NCI-H1092 (cell line): ENCODE measurements around the gene NCKAP5.
"Not testable (repeated sequence)": the region's sequence is repeated elsewhere in the genome, so short reads cannot be mapped to it uniquely, and the experiment has no call there.

ENCODE experiments used
- DNase-seq: peaks from one replicate; lab custom pipeline; 2025; lab: John Stamatoyannopoulos, UW

Gene NCKAP5

DNA sequence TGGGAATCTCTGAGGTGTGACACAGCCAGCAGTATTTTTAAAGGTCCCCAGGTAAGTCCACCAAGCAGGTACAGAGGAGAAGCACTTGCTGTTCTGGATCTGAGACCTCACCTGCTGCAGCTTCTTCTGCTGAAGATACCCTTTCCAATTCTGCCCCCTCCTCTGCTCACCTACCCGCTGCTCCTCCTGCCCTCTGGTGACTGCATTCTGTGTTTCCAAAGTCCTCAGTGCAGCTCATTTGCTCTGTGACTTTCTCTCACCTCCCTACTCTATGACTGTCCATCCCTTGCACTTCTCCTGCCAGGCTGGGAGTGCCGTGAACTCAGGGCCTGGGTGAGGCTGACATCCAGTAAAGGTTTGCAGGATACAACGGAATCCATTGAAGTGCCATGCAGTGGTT lies 693.1 kb downstream of the NCKAP5 start:
- DNase-seq, result no peak

DNA sequence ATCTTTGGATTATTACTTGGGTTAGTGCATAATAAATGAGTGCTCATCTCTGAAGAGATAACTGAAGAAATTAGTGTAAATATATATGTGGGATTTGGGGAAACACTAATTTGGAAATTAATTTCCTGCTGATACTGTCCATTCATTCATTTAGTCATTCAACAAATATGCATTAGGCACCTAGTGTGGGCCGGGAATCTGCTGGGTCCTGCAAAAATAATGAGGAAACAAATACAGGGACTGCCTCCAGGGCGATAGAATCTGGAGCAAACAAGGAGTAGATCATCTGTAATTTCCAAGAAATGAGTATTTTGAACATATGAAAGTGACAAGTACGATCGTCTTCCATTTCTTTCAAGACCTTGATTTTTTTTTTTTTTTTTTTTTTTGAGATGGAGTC lies 694.5 kb downstream of the NCKAP5 start:
- no peak for DNase-seq

DNA sequence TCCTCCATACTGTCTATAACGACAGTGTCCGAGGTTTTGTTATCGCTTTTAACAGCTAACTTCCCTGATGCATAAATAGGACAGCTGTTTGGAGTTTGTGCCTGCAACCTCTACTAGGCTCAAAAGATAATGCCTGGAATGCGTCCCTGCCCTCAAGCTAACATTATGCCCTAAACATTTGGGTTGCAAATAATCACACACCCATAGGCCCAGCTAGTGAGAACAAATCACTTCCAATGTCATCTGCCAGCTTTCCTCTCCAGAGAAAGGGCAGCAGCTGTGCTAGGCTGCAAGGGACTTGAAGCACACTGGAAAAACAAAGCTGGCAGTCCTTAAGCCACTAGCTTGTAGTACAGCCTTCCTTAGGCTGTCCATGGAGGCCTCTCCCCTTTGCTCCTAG lies 696.4 kb downstream of the NCKAP5 start:
- no peak for DNase-seq

DNA sequence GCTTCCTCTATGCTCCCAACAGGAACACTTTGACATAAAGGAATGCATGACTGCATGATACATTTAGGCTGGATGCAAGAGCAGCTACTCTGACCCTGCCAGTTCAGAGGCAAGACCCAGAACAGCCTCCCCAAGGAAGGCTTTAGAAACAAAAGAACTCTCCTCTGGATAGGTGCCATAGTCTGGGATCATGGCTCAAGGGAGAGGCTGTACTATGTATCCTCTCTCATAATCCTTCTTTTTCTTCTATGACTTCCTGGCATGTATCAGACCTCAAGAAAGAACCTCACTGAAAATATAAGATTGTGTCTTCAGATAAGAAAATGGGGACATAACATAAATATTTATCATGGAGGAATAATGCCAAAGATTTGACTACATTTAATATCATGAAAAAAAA lies 704.3 kb downstream of the NCKAP5 start:
- DNase-seq, result no peak

DNA sequence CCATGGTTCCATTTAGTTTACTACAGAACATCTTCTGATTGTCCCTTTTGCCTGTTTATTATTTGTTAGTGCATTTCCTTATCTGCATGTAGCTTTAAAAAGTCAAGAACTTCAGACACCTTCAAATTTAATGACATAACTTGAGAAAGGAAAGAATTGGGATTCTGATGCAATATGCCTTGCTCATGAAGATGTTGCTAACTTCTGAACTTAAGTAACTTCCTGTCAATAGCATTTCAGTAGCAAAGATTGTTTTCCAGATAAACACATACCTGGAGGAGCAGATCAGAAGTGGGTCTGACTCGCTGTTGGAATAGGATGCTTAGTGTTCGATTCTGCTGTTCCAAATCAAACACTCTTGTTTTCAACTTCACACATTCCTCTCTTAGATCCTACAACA lies 708.0 kb downstream of the NCKAP5 start:
- no peak for DNase-seq

DNA sequence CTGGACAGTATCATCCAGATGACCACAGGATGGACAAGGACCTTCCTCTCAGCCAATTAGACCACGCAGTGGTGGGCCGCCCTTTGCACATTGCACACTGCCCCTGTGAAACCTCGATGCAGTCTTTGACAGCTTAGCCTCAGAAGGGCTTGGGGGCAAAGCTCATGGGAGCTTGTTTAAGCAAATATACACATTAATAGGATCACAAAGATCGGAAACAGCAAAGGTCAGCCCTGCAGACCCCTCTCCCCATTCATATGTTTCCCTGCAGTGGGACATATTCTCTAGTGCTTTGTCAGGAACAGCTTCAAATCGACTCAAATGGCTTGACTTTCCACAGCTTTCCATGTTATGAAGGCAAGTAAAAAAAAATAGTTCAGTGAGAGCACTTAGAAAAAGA lies 708.7 kb downstream of the NCKAP5 start:
- DNase-seq, result no peak

DNA sequence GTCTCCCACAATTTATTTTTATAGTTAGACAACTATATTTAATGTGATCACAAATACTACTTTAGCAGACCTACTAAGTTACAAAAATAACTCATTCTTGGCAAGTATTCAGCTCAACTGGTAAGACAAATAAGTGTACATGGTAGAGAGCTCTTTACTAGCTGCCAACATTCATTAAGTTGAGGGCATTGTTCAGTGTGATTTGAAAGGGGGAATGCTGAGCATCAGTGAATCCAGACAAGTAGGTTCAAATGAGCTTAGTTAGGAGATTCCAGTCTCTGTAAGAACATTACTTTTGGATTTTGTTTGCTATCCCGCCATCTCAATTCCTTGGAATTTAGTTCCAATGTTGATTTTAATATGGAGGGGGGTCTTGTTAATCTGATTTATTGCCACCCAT lies 710.9 kb downstream of the NCKAP5 start:
- no peak for DNase-seq

DNA sequence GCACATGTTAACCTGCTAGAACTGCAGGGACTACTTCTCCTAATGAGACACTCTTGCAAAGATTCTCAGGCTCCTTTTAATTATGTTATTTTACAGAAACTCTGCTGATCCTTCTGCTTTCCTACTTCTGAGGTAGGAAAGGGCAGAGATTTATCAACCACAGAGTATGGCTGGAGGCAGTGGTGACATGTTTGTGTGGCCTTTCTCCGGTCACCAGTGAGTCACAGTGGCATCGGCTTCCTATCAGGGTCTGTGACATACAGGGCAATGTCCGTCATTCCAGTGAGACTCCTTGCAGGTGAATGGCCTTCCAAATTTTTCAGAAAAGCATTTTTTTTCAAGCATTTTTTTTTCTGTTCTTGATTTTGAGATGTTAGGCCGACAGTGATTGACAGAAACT lies 717.6 kb downstream of the NCKAP5 start:
- no peak for DNase-seq

DNA sequence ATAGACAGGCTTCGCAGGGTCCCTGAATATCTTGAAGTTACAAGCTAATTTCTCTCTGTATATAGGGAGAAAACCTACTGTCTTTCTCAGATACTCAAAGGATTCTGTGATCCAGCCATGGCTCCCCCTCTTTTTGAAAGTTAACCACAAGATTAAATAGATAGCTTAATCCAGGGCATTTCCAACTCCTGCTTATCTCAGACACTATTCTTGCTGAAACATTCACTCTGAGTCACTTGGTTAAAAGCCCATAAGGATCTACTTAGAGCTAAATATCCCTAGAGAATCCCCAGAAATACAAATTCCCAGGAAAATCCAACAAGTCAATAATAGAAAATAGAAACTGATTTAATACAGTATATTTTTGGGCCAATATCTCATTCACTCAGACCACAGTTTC lies 719.1 kb downstream of the NCKAP5 start:
- no peak for DNase-seq

DNA sequence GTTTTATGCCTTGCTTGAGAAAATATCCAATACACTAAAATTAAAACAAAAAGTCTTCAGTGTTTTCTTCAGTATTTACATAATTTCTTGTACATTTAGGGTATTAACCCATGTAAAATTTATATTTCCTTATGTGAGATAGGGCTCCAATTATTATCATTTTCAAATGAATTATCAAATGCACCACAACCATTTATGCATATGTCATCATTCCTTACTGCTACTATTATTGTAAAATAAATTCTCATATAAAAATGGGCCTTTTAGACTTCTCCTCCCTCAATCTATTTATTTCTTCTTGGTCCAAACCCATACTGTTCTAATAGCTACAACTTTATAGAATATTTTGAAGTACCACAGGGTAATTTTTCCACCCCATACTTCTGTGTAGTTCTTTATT lies 722.9 kb downstream of the NCKAP5 start:
- DNase-seq, result no peak

DNA sequence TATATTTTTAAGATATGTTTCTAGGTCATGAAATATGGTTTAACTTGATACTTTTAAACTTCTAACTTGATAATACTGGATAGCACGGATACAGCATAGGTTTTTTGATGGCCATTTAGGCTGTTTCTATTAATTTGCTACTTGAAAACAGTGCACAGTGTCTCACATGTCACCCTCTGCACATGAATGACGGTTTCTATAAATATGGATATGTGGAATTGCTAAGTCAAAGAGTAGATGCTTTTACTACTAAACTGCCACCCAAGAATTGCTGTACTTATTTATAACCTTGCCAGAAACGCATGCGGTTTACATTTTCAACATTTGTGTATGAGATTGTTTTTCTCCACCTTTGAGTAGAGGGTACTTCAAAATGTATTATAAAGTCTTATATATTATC lies 723.7 kb downstream of the NCKAP5 start:
- DNase-seq, result no peak

DNA sequence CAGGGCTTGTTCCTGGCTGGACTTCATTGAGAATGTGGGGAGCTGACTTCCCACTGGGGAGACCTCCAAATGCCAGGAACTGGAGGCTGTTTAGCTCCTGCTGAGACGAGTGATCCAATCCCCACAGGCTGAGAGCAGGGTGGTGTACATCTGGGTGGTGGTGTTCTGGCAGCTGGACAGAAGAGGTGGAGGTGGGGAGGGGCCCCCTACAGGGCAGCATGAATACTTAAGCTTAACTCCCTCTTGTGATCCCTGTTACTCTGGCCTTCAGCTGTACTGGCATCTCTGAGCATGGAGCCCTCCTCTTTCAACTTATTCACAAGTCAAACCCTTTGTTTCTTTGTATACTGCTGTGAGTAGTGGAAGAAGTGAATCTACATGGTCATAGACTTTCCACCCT lies 730.5 kb downstream of the NCKAP5 start:
- no peak for DNase-seq

DNA sequence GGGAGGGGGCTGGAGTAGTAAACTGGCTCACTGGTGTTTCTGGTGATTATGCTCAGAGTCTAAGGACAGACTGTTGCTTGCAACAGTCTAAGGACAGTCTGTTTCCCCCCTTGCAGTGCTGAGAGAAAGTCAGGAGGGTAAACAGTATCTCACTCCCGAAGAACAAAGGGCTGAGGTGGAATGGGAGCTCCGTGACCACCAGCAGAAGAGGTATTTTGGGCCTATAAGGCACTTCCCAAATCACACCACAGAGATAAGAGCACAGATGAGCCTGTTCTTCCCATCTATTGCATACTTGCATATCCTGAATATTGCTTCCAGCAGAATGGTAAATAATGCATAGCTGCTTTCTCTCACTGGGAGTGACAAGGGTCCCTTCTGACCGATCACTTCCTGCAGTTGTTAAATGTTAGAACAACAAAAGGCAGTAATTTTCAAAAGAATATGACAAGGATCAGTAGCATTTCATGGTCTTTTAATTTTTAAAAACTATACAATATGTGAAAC lies 737.9 kb downstream of the NCKAP5 start:
- DNase-seq, result no peak

DNA sequence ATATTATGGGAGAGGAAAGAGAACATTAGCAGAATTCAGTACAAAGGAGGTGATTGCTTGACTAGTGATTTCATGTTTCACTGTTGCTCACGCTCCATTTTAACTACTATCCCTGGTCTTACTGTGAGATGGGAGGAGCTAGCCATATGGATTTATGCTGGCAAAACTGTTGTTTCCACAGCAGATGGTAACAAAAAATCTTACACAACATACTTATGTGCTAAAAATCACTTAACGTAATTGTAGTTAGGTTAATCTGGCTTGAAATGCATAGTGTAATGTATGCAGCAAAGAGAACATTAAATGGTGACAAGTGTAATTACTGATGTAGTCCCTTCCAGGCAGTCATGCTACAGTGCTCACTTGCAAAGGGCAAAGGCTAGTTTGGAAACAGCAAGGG lies 742.7 kb downstream of the NCKAP5 start:
- no peak for DNase-seq

DNA sequence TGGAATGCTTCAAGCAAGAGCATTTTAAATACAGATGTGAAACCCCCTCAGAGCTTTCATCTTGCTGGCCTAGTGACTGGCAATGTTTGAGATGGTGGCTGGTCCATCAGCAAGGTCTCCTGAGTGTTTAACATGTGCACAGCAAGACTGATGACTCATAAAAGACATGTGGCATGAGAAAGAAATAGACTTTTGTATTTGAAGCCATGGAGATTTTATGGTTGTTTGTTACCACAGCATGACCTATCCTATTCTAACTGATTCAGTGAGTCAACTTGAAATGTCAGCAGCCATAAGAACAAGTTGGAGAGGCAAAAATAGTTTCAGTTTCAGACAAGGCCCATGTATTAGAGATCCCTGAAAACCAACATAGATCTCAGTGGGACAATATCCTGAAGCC lies 743.5 kb downstream of the NCKAP5 start:
- no peak for DNase-seq

DNA sequence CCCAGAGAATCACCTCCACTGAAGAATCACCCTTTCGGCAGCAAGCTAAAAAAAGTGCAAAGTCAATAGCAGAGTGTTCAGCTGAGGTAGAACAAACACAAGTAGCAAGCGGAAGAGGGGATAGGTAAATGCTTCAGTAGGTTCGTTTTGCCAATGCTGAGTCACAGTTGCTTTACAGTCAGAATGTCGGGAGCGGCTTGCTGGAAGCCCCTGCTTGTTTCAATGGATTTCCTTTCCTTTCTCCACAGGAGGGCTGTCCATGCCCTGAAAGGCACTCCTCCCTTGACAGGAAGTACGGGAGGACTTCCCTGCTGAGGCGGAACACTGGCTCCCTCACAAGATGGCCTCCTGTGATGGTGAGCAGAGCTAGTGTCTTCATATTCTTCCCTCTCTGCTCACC lies 752.0 kb downstream of the NCKAP5 start:
- DNase-seq, result no peak

DNA sequence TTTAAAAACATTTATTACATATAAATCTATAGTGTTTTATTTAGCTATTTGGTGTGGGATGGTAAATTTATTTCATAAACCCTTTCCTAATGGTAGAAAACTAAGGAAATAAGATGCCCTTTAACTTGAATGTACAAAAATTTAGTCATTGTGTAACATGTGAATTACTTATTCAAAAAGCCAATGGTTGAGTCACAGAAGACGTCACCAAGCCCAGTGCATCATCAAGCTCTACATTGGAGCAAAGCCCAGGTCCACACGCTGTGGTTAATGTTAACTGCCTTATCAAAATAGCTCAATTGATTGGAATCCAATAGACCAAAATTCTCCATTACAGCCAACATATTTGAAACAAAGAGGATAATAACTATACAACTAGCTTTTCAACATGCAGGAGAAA lies 752.7 kb downstream of the NCKAP5 start:
- DNase-seq, result no peak

DNA sequence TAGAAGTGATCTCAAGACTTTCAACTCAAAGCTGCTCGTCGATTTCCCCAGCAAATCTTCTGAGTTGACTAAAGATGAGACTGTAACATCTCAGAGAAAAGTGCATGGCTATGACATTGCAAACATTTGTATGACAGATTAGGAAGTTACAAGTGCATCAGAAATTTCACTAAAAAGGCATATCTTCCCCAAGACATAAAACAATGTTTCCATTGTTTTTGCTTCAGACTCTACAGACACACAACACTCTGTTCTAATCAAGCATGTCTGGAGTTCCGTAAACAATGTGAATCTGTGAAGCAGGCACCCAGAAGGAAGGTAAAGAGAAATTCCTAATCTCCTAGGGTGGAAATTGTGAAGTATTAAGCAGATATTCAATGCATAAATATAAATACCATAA lies 753.6 kb downstream of the NCKAP5 start:
- no peak for DNase-seq

DNA sequence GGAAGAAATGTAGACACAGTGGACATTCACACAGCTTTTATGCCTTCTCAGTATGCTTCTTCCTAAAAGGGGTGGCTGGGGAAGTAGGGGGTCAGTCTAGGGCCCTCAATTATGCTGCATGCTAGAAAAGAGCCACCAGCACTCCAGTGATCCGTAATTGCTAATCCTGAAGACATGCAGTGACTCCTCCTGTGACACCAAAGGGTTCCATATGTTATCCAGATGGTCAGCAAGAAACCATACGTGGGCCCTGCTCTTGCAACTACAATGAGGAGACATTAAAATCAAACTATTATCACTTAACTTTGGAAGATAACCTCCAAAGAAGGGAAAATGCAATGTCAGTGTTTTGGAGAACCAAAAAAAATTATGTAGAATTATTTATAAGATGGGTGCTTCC lies 754.8 kb downstream of the NCKAP5 start:
- no peak for DNase-seq

DNA sequence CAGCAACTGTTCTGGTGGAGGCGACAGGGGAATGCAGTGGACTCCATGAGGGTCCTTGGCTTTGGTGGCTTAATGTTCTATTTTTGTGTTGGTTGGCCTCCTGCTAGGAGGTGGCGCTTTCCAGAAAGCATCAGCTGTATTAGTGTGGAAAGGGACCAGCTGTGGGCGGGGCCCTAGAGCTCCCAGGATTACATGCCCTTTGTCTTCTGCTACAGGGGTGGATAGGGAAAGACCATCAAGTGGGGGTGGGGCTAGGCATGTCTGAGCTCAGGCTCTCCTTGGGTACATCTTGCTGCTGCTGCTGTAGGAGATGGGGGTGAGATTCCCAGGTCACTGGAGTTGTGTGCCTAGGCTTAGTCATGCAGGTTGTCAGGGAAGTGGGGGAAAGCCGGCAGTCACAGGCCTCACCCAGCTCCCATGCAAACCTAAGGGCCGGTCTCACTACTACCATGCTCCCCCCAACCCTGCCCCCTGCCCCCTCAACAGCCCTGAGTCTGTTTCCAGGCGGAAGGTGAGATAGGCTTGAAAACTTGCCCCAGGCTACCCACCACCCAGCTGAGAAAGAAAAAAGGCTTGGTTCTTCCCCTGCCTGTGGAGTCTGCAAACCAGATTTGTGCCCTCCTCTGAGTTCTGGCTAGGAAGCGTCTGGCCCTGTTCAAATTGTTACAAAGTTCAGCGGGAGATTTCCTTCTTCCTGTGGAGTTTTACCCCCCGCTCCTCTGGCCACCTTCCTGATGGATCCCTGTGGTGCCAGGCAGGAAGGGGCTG lies 756.9 kb downstream of the NCKAP5 start:
- no peak for DNase-seq

DNA sequence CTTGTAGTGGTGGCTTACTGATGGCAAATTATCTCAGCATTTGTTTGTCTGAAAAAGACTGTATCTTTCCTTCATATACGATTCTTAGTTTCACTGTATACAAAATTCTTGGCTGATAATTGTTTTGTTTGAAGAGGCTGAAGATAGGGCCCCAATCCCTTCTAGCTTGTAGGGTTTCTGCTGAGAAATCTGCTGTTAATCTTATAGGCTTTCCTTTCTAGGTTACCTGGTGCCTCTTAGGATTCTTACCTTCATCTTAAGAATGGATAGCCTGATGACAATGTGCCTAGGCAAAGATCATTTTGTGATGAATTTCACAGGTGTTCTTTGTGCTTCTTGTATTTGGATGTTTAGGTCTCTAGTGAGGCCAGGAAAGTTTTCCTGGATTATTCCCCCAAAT lies 758.3 kb downstream of the NCKAP5 start:
- DNase-seq, result not testable (repeated sequence)

DNA sequence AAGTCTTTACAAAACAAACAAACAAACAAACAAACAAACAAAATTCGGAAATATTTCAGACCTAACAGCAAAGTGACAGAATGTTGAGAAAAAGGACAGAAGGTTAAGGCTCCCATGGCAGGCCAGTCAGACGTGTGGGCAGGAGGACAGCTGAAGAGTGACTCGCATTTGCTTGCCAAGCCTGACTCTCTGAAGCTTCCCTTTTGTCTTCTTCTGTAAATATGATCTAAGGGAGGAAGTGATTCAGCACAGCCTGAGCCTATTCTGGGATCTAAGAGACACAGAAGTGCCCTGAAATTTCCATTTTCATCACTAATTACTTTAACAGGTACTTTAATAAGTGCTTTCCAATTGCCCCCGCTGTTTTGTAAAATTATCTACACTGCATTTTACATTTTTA lies 764.2 kb downstream of the NCKAP5 start:
- peak; percentile 11 for DNase-seq

DNA sequence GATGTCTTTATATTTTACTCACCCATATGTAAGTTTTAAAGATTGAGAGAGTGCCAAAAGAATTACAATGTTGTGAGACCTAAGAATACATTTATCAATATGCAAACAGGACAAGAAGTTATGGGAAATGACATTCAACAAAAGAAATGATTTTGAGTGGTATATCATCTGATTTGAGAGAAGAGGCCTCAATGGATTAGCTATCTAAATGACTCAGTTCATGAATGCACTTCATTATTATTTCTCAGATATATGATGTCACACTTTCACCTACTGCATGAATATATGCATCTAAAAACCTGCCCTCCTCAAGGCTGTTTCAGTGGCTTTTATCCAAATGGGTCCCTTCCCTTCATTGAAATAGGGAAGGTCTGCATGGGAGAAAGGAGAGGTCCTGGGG lies 769.9 kb downstream of the NCKAP5 start:
- no peak for DNase-seq

DNA sequence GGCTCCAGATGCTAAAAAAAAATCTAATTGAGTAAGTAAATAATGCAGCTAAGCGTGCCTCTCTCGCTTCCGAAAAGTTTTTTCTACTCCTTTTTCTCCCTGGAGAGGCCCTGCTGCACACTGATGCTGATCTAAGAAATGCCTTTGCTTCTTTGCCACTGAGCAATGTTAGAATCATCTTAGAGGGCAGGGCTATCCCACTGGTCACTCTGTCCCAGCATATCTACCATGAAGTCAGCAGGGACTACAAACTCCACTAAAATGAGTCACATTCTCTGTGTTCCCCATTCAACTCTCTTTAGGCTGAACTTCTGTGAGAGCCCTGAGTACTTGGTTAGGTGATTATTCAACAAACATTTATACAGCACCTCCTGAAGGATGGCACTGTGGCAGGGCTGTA lies 770.7 kb downstream of the NCKAP5 start:
- no peak for DNase-seq
